SK-N-SH (cell line): Measurements from ENCODE around the gene ZC3H7B.

Experiments
- GABPA ChIP-seq: IDR thresholded peaks from 2 replicates; pipeline ENCODE4 v1.4.0; 2012; ENCODE audit warnings: low read depth, mild to moderate bottlenecking
- TF ChIP-seq, protein P1 (sequence below): fragments of 200-600 bp; sonication (generic); IDR thresholded peaks from 2 replicates; pipeline ENCODE4 v1.6.1; 2017; ENCODE audit warnings: antibody characterized with exemption, mild to moderate bottlenecking, moderate library complexity

DNA sequence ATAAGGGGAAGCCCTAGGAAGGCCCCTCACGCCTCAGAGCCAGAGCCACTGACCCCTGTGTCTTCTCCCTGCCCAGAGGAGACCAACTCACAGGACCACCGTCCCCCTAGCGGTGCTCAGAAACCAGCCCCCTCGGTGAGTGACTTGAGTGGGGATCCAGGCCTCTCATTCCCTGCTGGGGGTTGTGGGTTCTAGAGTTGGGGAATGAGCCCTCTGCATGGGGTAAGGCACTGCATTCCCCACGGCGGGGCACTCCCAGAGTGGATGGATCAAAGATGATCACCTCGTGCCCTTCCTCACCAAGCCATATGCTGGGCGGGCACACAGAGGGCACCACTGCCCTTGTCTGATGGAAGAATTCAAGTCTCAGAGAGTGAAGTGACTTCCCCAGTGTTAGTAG, 39.7 kb downstream of the ZC3H7B start:
- no peak for TF ChIP-seq GABPA
- TF ChIP-seq, protein P1, sequence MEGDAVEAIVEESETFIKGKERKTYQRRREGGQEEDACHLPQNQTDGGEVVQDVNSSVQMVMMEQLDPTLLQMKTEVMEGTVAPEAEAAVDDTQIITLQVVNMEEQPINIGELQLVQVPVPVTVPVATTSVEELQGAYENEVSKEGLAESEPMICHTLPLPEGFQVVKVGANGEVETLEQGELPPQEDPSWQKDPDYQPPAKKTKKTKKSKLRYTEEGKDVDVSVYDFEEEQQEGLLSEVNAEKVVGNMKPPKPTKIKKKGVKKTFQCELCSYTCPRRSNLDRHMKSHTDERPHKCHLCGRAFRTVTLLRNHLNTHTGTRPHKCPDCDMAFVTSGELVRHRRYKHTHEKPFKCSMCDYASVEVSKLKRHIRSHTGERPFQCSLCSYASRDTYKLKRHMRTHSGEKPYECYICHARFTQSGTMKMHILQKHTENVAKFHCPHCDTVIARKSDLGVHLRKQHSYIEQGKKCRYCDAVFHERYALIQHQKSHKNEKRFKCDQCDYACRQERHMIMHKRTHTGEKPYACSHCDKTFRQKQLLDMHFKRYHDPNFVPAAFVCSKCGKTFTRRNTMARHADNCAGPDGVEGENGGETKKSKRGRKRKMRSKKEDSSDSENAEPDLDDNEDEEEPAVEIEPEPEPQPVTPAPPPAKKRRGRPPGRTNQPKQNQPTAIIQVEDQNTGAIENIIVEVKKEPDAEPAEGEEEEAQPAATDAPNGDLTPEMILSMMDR: no peak
